LNCAP (cell line): Measurements from ENCODE around the gene NANOS2.

Source experiments
- TF ChIP-seq, protein P1 (sequence below): fragments of 450-650 bp; IDR thresholded peaks from 2 replicates; pipeline ENCODE4 v1.5.1; 2017; ENCODE audit warnings: mild to moderate bottlenecking

Gene NANOS2

DNA sequence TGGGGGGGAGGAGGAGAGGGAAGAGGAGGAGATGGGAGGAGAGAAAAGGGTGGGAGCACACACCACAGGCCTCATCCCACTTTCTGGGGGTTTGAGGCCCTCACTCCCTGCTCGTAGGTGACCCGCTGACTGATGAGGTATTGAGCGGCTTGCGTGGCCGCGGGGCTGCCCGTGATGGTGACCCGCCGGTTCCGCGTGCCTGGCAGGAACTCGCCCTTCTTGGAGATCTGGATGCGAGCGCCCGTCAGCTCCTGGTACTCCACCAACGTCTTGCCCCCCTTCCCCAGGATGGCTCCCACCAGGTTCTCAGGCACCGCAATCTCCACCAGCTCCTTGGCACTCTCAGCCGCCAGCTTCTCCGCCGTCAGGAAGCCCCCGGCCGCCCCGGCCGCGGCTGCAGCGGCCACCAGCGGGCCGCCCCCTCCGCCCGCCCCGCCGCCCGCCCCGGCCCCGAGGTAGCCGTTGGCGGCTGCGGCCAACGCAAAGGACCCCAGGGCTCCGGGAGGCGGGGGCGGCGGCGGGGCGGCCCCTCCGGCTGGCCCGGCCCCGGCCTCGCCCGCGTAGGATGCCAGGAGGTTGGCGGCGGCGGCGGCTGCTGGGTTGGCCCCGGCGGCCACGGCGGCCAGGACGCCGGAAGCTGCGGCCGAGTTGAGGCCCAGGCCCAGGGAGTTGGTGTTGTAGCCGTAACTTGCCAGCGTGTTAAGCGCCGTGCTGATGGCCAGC lies 25.4 kb upstream of the NANOS2 start:
- TF ChIP-seq, protein P1, sequence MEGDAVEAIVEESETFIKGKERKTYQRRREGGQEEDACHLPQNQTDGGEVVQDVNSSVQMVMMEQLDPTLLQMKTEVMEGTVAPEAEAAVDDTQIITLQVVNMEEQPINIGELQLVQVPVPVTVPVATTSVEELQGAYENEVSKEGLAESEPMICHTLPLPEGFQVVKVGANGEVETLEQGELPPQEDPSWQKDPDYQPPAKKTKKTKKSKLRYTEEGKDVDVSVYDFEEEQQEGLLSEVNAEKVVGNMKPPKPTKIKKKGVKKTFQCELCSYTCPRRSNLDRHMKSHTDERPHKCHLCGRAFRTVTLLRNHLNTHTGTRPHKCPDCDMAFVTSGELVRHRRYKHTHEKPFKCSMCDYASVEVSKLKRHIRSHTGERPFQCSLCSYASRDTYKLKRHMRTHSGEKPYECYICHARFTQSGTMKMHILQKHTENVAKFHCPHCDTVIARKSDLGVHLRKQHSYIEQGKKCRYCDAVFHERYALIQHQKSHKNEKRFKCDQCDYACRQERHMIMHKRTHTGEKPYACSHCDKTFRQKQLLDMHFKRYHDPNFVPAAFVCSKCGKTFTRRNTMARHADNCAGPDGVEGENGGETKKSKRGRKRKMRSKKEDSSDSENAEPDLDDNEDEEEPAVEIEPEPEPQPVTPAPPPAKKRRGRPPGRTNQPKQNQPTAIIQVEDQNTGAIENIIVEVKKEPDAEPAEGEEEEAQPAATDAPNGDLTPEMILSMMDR: no peak

DNA sequence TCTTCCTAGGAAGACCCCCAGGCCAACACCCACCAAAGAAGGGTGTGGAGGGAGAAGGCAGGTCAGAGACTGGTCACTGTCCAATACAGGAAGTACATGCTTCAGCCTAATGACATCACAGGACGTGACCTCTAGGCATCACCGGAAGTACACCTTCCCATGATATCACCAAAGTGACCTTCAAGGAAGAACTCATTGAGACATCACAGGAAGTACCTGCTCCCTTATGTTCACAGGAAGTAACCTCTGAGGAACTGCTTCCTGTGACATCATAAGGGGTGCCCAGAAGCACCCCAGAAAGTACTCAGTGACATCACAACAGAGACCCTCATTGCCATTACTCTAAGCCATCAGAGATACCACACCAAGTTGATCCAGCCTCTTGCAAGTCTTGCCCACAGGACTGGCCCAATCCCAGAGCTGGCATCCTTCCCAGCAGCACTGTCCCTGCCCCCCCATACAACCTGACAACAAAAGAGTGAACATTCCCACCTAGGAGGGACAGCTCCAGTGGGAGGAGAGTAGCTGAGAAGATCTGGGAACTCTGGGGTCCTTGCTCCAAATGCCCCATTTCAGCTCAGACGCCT lies 24.2 kb upstream of the NANOS2 start:
- TF ChIP-seq, protein P1: no peak

DNA sequence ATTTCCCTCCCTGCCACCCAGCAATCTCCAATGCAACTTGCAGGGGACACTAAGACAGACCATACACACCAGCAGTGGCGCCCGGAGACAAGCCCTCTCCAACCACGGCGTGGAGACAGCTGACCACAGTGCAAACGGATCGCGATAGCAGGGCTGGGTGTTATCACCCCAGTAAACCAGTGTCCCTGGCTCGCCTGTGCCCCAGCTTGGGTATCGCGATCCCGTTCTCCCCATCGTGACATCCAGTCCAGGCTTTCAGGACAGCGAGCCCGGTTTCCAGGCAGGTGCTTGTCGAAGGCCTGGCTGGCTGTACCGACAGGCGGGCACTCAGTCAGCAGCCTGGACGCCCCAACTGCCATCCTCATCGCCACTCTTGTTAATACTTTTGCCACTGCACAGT lies 20.7 kb upstream of the NANOS2 start:
- TF ChIP-seq, protein P1: no peak

DNA sequence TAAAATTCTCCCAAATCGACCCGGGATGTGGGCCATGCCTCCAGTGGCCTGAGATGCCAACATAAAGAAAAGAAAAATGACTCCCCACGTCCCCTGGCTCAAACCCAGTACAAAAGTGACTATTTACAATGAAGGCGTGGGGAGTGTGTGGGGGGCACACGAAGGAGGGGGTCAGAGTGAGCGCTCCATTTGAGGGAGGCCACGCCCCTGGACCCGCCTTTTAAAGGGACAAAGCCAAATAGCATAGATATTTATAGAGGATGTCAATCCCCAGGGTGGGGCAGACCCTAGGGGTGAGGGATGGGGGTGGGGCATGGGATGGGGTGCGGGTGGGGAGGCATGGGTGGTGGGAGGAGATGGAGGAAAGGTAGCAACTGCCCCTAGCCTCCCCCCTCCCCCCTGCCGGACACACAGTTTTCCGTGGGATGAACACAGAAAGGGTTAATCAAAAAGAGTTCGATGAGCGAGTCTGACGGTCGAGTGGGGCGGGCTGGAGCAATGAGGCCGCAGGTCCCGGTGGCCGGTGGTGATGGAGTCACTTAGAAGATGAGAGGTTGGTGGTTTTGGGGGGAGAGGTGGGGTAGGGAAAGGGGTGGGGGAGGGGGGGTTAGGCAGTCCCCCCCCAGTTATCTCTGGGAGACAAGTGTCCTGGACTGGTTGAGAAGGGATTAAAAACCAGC lies 20.1 kb upstream of the NANOS2 start:
- TF ChIP-seq, protein P1: no peak

DNA sequence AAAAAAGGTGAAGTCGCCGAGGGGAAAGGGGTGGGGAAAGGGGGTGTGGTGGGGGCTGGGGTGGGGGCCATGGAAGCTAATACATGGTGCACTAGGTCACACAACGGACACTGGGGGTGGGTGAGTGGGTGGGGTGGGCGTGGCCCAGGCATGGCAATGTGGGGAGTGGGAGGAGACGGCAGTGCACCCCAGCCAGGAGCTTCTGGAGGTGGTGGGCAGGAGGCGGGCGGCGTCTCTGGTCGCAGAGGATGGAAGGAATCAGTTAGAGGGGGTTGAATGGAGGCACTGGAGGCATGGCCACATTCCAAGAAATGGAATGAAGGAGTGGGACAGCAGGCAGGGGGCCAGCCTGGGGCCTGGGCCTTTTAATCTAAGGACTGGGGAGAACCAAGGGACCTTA lies 19.2 kb upstream of the NANOS2 start:
- TF ChIP-seq, protein P1: no peak

DNA sequence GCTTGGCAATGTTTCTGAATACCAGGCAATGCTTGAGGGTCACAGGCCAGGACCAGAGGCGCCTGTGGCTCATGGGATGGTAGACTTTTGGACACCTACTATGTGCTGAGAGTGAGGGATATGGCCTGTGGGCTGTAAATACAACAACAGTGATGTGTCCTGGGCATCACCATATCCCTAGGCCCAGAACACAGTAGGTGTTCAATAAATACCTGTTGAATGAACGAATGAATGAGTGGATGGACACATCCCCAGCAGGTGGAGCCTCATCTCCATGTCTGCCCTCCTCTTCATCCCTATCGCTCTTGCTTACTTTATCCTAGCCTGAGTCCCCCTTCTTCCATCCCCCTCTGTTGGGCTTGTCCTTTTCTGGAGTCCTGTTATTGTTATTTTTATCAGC lies 16.5 kb upstream of the NANOS2 start:
- TF ChIP-seq, protein P1: no peak

DNA sequence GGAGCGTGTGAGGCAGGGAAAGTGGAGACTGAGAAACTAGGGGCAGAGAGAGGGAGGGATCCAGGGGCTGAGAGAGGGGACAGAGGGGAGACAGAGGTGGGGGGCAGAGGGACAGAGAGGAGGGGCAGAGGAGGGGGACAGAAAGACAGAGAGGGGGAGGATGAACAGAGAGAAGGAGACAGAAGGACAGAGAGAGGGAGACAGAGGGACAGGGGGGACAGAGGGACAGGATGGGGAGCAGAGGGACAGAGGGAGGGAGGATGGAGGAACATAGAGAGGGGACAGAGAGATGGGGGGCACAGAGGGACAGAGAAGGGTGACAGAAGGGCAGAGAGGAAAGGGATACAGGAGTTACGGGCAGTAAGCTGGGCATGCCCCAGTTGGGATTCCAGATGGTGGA lies 14.7 kb upstream of the NANOS2 start:
- TF ChIP-seq, protein P1: no peak
